HG03139 (cell line): ENCODE measurements around the gene TTC1.
"Not testable (repeated sequence)": the region's sequence is repeated elsewhere in the genome, so short reads cannot be mapped to it uniquely, and the experiment has no call there.

Source experiments
- ATAC-seq: cut with Tn5 transposase; IDR thresholded peaks from one replicate; pipeline ENCODE4 v1.9.1; 2021; ENCODE audit not compliant: unreplicated experiment

TTC1 gene

GRCh38 chr5:159993194-159993593 lies 15.7 kb upstream of the TTC1 start:
- ATAC-seq = no peak

DNA sequence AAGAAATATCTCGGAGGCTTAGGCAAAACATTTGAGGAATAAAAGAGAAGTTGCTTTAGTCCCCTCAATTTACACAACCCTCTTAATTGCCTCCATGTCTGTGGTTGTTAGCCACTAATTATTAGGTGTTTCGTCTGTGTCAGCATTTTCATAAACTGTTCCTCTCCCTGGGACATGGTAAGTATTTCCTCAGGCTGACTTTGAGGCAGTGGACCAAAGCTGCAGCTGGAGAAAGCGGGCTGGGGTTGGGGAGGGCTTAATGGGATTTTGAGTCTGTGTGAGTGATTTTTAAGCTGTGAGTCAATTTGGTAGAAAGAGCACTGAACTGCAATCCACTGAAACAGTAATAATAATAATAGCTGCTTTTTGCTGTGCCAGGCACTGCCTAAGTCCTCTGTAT lies 13.0 kb upstream of the TTC1 start:
- no peak for ATAC-seq

DNA sequence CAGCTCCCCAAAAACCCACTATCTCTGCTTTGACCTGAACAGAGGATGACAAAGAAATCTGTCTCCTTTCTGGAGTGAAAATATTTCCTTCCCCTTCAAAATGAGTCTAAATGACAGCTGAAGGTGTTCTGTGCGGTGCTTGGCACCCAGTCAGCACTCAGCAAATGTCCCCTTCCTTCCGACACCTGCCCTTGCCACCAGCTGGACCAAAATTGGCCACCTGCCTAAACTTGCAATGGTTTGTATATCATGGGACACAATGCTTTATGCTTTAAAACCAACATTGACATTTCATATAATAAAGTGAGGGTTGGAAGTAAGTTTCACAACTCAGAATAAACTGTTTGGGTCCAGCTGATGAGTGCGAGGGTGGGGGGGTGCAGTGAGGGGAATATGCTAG lies 7.5 kb upstream of the TTC1 start:
- ATAC-seq = no peak

GRCh38 chr5:160007514-160007913 lies 1.4 kb upstream of the TTC1 start:
- no peak for ATAC-seq

GRCh38 chr5:160008529-160008876 lies 436 bp upstream of the TTC1 start:
- ATAC-seq = not testable (repeated sequence)

GRCh38 chr5:160009591-160009989 lies 651 bp downstream of the TTC1 start:
- ATAC-seq = no peak

GRCh38 chr5:160011471-160011870 lies 2.5 kb downstream of the TTC1 start:
- ATAC-seq = no peak

DNA sequence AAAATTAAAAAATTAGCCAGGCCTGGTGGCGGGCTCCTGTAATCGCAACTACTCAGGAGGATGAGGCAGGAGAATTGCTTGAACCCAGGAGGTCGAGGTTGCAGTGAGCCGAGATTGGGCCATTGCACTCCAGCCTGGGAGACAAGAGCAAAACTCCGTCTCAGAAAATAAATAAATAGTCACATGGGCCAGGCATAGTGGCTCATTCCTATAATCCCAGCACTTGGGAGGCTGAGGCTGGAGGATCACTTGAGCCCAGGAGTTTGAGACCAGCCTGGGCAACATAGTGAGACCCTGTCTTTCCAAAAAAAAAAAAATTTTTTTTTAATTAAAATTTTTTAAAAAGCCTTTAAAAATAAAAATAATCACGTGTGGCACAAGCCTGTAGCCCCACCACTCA lies 5.3 kb downstream of the TTC1 start:
- not testable (repeated sequence) for ATAC-seq

GRCh38 chr5:160018945-160019625 lies 10.1 kb downstream of the TTC1 start:
- no peak for ATAC-seq

- no peak for ATAC-seq
Measured at GRCh38 chr5:160020266-160020770, 11.4 kb downstream of the TTC1 start.

GRCh38 chr5:160020964-160021363 lies 12.0 kb downstream of the TTC1 start:
- ATAC-seq = no peak

- peak; percentile 76 for ATAC-seq
Measured at GRCh38 chr5:160021831-160022446, 13.0 kb downstream of the TTC1 start.

GRCh38 chr5:160023007-160023907 lies 14.3 kb downstream of the TTC1 start:
- no peak for ATAC-seq

DNA sequence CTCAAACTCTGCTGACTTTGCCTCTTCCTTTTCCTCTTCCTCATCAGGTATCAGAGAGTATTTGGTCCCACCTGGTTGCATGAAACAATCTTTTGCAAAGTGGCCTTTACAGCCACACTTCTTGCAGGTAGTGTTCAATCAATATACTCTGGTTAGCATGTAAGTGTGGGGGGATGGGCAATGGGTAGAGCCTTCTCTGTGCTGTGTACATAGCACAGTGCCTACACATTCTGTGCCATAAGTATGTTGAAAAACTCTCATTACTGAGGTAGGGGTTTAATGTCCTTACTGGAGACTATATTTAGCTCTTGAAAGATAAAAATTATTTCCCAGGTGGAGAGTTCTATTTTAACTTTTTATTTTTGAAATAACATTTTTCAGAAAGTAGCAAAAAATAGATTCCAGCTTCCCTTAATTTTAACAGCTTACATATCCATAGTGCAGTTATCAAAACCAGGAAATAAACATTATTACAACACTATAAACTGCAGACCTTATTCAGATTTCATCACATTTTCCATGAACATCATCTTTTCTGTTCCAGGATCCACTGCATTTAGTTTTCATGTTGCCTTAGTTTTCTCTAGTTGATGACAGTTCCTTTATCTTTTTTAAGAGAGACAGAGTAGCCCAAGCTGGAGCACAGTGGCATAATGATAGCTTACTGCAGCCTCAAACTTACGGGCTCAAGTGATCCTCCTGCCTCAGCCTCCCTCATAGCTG lies 15.1 kb downstream of the TTC1 start:
- ATAC-seq = no peak

GRCh38 chr5:160029004-160029403 lies 20.1 kb downstream of the TTC1 start:
- no peak for ATAC-seq

DNA sequence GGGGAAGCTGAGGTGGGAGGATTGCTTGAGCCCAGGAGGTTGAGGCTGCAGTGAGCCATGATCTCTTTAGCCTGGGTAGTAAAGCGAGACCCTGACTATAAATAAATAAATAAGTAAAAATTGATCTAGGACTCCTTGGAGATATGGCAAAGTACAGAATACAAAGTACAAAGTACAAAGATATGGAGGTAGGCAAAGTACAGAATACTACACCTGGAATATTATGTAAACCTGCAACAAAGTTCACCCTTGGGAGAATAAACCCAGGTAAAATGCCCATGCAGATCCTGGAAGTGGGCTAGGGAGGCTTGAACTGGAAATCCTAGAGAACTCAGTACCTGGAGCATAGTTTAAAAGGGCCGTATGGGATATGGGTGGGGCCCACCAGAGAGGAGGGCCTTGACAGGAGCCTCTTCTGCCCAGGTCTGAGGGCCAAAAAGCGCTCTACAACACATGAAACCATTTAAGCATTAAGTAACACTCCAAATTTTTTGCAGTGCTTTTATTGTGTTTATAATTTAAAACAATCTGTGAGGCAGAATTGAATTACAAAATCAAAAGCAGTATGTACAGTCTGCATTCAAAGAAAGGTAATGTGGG lies 20.7 kb downstream of the TTC1 start:
- no peak for ATAC-seq

GRCh38 chr5:160030631-160031377 lies 21.9 kb downstream of the TTC1 start:
- ATAC-seq = no peak

- no peak for ATAC-seq
Measured at GRCh38 chr5:160033546-160034252, 24.8 kb downstream of the TTC1 start.

DNA sequence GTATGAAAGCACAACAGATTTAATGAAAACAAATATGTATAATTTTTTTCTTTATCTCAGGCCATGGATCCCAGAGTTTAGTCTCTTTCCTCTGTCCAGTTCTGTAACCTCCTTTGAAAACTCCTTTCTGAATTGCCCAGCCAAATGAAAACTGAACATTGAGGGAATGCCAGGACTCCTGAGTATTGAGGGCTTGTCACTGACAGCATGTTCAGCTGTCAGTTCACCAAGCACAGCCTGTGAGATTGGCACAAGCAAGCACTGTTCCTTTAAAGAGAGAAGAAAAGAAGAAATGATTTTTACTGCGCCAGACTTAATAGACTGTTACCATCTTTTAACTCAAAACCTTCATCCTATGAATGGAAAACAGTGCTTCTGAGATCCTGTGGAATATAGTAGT lies 27.3 kb downstream of the TTC1 start:
- ATAC-seq = no peak
